Liver (tissue), 3 donors: Measurements from ENCODE around the gene PDZD2.
"Not testable (repeated sequence)": the region's sequence is repeated elsewhere in the genome, so short reads cannot be mapped to it uniquely, and the experiment has no call there.

Experiments
- EGR1 ChIP-seq, 2 donors: IDR thresholded peaks; 2 replicates each; pipeline ENCODE4 v1.6.1; 2016 to 2018; ENCODE audit warnings: antibody characterized with exemption in 2 of 2, low read depth in 2 of 2
- GABPA ChIP-seq, 2 donors: IDR thresholded peaks in 1 of 2; conservative IDR thresholded peaks in 1 of 2; 2 replicates each; pipeline ENCODE4 v1.6.1; 2016; ENCODE audit warnings: antibody characterized with exemption in 2 of 2, mild to moderate bottlenecking in 1 of 2, moderate library complexity in 1 of 2
- HNF4G ChIP-seq: IDR thresholded peaks from 2 replicates; pipeline ENCODE4 v1.6.1; 2016; ENCODE audit warnings: antibody characterized with exemption
- JUND ChIP-seq, 2 donors: IDR thresholded peaks; 2 replicates each; pipeline ENCODE4 v1.6.1; 2016; ENCODE audit warnings: antibody characterized with exemption in 2 of 2
- RAD21 ChIP-seq, 2 donors: IDR thresholded peaks; 2 replicates each; pipeline ENCODE4 v1.6.1; 2016; ENCODE audit warnings: antibody characterized with exemption in 2 of 2, mild to moderate bottlenecking in 2 of 2
- SP1 ChIP-seq: IDR thresholded peaks from 2 replicates; pipeline ENCODE4 v1.6.1; 2018; ENCODE audit warnings: antibody characterized with exemption, mild to moderate bottlenecking
- TAF1 ChIP-seq: conservative IDR thresholded peaks from 2 replicates; pipeline ENCODE4 v1.6.1; 2016; ENCODE audit warnings: antibody characterized with exemption, mild to moderate bottlenecking
- YY1 ChIP-seq: IDR thresholded peaks from 2 replicates; pipeline ENCODE4 v1.6.1; 2016; ENCODE audit warnings: antibody characterized with exemption, mild to moderate bottlenecking
- TF ChIP-seq, protein P1 (sequence below): fragments of 150-350 bp; IDR thresholded peaks from 2 replicates; pipeline ENCODE4 v1.5.1; 2017; ENCODE audit warnings: improper control_type of control experiment, low read depth, low read length; ENCODE audit not compliant: missing input control
- TF ChIP-seq, protein P2 (sequence below): IDR thresholded peaks from 2 replicates; pipeline ENCODE4 v1.6.1; 2016; ENCODE audit warnings: antibody characterized with exemption
- TF ChIP-seq, protein P3 (sequence below): IDR thresholded peaks from 2 replicates; pipeline ENCODE4 v1.6.1; 2016; ENCODE audit warnings: antibody characterized with exemption, mild to moderate bottlenecking
- donor health status: healthy.
- donor health status: healthy.

DNA sequence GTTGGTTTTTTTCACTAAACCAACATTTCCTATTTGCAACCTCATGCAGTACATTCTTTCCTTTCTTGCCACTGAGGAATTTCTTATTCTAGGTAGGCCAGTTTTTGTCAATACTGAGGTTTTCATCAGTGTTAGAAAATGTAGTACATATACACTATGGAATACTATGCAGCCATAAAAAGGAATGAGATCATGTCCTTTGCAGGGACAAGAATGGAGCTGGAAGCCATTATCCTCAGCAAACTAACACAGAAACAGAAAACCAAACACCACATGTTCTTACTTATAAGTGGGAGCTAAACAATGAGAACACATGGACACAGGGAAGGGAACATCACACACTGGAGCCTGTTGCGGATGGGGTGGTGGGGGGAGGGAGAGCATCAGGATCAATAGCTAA is 441.6 kb downstream of the PDZD2 start:
- TF ChIP-seq, protein P1, sequence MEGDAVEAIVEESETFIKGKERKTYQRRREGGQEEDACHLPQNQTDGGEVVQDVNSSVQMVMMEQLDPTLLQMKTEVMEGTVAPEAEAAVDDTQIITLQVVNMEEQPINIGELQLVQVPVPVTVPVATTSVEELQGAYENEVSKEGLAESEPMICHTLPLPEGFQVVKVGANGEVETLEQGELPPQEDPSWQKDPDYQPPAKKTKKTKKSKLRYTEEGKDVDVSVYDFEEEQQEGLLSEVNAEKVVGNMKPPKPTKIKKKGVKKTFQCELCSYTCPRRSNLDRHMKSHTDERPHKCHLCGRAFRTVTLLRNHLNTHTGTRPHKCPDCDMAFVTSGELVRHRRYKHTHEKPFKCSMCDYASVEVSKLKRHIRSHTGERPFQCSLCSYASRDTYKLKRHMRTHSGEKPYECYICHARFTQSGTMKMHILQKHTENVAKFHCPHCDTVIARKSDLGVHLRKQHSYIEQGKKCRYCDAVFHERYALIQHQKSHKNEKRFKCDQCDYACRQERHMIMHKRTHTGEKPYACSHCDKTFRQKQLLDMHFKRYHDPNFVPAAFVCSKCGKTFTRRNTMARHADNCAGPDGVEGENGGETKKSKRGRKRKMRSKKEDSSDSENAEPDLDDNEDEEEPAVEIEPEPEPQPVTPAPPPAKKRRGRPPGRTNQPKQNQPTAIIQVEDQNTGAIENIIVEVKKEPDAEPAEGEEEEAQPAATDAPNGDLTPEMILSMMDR, result not testable (repeated sequence)
- TF ChIP-seq, protein P2, sequence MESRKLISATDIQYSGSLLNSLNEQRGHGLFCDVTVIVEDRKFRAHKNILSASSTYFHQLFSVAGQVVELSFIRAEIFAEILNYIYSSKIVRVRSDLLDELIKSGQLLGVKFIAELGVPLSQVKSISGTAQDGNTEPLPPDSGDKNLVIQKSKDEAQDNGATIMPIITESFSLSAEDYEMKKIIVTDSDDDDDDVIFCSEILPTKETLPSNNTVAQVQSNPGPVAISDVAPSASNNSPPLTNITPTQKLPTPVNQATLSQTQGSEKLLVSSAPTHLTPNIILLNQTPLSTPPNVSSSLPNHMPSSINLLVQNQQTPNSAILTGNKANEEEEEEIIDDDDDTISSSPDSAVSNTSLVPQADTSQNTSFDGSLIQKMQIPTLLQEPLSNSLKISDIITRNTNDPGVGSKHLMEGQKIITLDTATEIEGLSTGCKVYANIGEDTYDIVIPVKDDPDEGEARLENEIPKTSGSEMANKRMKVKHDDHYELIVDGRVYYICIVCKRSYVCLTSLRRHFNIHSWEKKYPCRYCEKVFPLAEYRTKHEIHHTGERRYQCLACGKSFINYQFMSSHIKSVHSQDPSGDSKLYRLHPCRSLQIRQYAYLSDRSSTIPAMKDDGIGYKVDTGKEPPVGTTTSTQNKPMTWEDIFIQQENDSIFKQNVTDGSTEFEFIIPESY, result not testable (repeated sequence)
- TF ChIP-seq TAF1; SP1; HNF4G; GABPA (IDR thresholded peaks at IDR 0.05 in 1 of 2, conservative IDR thresholded peaks at IDR 0.05 in 1 of 2); EGR1 (IDR thresholded peaks at IDR 0.05; ENCODE audit: low read depth in 2 of 2); RAD21 (IDR thresholded peaks at IDR 0.05); JUND (IDR thresholded peaks at IDR 0.05); YY1: not testable (repeated sequence)
- TF ChIP-seq, protein P3, sequence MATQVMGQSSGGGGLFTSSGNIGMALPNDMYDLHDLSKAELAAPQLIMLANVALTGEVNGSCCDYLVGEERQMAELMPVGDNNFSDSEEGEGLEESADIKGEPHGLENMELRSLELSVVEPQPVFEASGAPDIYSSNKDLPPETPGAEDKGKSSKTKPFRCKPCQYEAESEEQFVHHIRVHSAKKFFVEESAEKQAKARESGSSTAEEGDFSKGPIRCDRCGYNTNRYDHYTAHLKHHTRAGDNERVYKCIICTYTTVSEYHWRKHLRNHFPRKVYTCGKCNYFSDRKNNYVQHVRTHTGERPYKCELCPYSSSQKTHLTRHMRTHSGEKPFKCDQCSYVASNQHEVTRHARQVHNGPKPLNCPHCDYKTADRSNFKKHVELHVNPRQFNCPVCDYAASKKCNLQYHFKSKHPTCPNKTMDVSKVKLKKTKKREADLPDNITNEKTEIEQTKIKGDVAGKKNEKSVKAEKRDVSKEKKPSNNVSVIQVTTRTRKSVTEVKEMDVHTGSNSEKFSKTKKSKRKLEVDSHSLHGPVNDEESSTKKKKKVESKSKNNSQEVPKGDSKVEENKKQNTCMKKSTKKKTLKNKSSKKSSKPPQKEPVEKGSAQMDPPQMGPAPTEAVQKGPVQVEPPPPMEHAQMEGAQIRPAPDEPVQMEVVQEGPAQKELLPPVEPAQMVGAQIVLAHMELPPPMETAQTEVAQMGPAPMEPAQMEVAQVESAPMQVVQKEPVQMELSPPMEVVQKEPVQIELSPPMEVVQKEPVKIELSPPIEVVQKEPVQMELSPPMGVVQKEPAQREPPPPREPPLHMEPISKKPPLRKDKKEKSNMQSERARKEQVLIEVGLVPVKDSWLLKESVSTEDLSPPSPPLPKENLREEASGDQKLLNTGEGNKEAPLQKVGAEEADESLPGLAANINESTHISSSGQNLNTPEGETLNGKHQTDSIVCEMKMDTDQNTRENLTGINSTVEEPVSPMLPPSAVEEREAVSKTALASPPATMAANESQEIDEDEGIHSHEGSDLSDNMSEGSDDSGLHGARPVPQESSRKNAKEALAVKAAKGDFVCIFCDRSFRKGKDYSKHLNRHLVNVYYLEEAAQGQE, result not testable (repeated sequence)
